GM18520 (cell line): Measurements from ENCODE around the gene OSBPL2.

Experiments used
- ATAC-seq: cut with Tn5 transposase; IDR thresholded peaks from one replicate; pipeline ENCODE4 v1.9.1; 2021; ENCODE audit not compliant: unreplicated experiment

OSBPL2 gene

DNA sequence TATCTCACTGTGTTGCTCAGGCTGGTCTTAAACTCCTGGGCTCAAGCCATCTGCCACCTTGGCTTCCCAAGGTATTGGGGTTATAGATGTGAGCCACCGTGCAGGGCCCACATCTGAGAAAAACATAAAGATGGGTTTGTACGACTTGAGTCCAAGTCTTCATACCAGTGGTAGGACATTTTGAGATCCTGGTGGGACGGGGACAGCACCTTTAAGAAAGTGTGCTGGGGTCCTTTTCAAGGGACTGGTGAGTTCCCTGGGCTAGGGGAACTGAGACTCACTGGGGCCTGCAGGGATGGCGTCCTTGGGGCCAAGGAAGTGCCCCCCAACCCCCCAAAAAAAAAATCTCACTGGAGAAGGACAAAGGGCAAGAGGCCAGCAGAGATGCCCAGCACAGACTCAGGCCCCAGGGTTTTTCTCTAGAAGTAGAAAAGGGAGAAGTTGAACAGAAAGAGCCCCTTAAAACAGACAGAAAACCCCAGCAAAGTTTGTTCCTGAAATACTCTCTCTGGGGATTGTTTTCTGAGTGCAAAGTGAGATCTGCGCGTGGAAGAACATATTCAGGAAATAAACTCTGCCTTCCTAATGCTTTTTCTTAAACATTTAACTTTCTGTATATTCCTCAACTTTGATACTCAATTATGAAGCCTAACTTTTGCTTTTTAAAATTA is 10.7 kb downstream of the OSBPL2 start:
- no peak for ATAC-seq

DNA sequence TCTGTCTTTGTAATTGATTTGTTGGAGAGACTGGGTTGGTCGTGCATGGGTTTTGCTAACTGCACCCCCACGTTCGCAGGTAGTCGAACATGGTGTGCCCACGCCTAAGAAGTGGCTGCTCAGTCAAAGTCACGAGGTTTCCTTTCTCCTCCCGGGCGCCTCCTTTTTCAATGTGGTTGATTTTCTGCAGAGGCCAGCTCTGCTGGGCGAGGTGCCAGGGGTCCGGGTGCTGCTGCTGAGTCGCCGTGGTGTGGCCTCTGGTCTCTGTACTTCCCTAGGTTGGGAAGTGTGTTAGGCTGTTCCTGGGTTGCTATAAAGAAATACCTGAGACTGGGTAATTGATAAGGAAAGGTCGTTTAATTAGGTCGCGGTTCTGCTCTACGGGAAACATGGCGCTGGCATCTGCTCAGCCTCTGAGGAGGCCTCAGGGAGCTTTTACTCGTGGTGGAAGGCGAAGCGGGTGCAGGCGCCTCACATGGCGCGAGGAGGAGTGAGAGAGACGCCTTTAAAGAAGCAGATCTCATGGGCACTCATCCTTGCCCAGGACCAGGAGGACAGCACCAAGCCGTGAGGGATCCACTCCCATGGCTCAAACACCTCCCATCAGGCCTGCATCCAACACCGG is 14.1 kb downstream of the OSBPL2 start:
- ATAC-seq: no peak

- no peak for ATAC-seq
Measured at GRCh38 chr20:62253398-62253797, 15.1 kb downstream of the OSBPL2 start.

GRCh38 chr20:62254021-62254724 is 15.9 kb downstream of the OSBPL2 start:
- no peak for ATAC-seq

- ATAC-seq: no peak
Measured at GRCh38 chr20:62255976-62256375, 17.7 kb downstream of the OSBPL2 start.

DNA sequence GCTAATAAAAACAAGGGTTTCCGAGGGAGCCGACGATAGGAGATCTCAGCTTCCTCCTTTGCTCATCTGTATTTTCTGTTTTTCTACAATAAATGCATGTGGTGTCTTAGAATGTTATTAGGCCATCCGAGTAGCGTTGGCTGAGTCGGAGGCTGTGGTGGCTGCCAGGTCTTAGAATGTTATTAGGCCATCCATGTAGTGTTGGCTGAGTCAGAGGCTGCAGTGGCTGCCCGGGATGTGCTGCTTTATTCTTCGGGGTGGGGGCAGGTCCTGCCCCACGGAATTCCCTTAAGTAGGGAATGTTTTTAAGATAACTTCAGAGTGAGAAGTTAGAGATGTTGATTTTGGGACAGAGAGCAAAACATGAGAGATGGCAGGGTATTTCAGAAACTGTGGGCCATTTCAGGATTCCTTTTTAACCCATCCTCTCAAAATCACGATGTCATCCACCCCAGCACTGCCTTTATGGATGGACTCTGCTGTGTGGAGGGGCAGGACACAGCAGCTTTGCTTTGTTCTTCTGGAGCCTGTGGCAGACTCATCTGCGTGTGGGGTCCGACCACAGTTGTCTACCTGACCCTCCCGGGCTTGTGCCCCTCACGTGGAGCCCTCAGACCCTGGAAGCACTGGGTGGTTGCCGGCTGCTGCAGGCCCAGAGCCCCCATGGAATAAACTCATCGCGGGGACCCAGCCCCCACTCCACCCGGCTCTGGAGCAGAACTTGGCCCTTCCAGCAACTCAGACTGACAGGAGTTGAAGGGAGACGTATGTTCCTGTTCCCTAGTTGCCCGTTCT is 20.4 kb downstream of the OSBPL2 start:
- ATAC-seq: no peak

DNA sequence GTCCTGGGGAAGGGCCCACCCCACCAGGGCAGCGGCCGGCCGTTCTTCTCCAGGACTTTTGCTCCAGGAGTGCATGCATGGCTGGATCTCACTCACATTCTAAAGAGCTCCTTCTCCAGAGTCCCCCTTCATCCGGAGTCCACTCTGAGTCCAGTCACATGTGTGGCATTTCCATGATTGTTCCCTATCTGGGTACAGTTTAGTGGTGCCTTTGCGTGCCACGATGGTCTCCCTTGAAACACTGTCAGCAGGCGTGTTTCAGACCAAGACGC is 20.9 kb downstream of the OSBPL2 start:
- no peak for ATAC-seq

- ATAC-seq: no peak
Measured at GRCh38 chr20:62262064-62262463, 23.7 kb downstream of the OSBPL2 start.

- ATAC-seq: no peak
Measured at GRCh38 chr20:62263396-62263795, 25.1 kb downstream of the OSBPL2 start.

DNA sequence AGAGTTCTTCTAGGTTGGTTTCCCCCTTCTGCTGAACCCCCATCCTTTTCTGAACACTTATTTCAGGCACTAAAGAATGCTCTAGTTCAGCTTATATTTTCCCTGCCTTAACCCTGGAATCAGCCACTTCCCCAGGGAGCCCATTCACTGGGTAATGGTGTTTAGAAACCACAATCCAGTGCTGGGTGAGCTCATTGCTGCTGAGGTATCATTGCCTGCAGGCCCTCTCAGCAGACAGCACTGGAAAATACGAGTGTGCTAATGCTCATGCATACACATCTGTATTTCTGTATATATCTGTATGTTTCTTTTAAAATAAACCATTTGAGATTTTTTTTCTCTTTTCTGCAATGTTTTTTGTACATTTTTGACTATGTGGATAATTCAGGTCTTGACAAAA is 27.0 kb downstream of the OSBPL2 start:
- ATAC-seq: no peak

DNA sequence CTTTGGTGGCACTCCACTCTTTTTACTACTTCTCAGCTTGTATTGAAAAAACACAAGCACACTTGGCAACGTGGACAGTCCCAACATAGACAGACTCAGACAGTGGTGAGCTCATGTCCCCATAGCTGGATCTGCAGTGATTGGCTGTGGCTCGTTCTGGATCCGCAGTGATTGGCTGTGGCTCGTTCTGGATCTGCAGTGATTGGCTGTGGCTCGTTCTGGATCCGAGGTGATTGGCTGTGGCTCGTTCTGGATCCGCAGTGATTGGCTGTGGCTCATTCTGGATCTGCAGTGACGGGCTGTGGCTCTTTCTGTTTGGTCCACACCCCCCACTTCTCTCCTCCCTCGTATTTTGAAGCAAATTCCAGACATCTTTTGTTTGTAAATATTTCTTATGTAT is 28.0 kb downstream of the OSBPL2 start:
- ATAC-seq: no peak

GRCh38 chr20:62266851-62267250 is 28.5 kb downstream of the OSBPL2 start:
- no peak for ATAC-seq

GRCh38 chr20:62267543-62267942 is 29.2 kb downstream of the OSBPL2 start:
- ATAC-seq: no peak

- no peak for ATAC-seq
Measured at GRCh38 chr20:62268228-62268900, 30.0 kb downstream of the OSBPL2 start.

- no peak for ATAC-seq
Measured at GRCh38 chr20:62269378-62269777, 31.1 kb downstream of the OSBPL2 start.

- no peak for ATAC-seq
Measured at GRCh38 chr20:62269871-62270270, 31.6 kb downstream of the OSBPL2 start.

DNA sequence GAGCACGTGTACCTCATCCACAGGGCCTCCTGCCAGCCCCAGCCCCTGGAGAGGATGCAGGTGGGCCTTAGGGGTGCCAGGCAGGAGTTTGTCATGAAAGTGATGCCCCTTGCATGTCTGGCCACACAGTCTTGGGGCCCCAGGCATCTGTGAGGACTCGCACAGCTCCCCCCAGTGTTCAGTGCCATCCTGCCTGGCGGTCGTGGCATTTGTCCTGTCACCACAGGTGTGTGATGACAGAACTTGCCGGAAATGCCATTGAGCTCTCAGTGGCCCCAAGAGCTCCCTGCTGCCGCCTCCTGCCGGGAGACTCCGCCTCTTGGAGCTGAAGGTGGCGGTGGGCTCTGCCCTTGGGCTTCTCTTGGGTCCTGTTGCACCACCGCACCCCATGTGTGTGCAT is 33.9 kb downstream of the OSBPL2 start:
- no peak for ATAC-seq

- no peak for ATAC-seq
Measured at GRCh38 chr20:62273416-62273815, 35.1 kb downstream of the OSBPL2 start.

GRCh38 chr20:62274332-62274950 is 36.1 kb downstream of the OSBPL2 start:
- ATAC-seq: no peak

DNA sequence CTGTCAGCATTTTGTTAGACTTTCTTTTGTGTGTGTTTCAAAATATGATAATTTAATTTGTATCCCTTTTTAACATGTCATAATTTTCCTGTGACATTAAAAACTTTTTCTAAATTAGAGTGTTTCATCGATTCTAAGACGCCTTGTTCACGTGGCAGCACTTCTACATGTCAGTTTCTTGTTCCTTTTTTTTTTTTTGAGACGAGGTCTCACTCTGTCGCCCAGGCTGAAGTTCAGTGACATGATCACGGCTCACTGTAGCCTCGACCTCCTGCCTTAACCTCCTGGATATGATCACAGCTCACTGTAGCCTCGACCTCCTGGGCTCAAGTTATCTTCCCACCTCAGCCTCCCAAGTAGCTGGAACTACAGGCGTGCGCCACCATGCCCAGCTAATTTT is 36.9 kb downstream of the OSBPL2 start:
- no peak for ATAC-seq

GRCh38 chr20:62276439-62276838 is 38.1 kb downstream of the OSBPL2 start:
- ATAC-seq: no peak
